ENCODE results near the gene FAM131B. TPM values are rescaled to one million over a fixed set of nuclear protein-coding genes. Genes with fewer than 3 reads are reported as not detected.
"Not testable (repeated sequence)": the region's sequence is repeated elsewhere in the genome, so short reads cannot be mapped to it uniquely, and the experiment has no call there.

The FAM131B gene
- total RNA-seq, 1 donor from 2014 or later = 15.5 TPM

DNA sequence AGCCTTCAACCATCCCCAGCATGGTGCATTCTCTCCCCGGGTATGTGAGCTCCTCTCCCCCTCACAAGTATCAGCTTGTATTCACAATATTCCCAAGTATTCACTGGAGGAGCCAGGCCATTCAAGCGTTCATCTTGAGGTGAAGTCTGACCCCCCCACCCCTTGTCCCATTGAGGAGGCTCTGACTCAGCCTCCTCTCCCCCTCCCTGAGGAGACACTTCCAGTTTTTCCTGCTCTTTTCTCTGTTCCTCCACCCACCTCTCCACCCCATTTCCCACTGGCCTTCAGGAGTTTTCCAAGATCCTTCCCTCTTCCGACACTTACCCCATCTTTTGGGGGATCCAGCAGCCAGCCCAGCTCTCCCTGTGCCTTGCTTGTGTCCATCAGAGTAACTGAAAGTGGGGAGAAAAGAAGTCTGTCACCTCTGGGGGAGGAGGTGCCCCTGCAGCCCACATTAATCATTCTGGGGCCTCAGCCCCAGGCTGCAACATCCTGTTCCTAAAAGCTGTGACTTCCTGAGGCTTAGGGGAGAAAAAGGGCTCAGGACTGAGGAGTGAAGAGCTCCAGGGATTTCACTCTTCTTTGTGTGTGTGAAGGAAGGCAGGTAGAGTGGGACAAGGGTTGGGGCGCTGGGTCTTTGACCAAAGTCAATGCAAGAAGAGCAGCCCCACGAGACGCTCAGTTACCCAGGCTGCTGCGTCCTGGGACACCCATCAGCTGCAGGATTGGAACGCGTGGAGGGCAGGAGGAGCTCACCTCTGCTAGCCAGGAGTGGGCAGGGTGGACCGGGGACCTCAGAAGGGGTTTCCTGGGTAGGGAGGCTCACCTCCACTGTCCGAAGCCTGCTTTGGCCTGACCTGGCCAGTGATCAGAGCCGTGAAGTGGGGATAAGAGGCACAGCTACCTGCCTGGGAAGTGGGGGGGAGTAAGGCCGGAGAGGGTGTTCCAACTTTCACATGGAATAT, 45.1 kb upstream of the FAM131B start:
- H3K27me3 Mint-ChIP-seq (ENCODE audit: low read depth) = peaks cover 32% of the 10 kb centered on the region
- peaks cover 38% of the 10 kb centered on the region for H3K4me1 Mint-ChIP-seq
- H3K9me3 Mint-ChIP-seq = no peaks in the 10 kb centered on the region
- H3K4me3 Mint-ChIP-seq = peak overlapping the region; percentile 42
- H3K27ac Mint-ChIP-seq (ENCODE audit: unreplicated experiment) = no peak overlapping the region
- no peak for DNase-seq (ENCODE audit: low read depth, low spot score)
- TF ChIP-seq, protein P1, sequence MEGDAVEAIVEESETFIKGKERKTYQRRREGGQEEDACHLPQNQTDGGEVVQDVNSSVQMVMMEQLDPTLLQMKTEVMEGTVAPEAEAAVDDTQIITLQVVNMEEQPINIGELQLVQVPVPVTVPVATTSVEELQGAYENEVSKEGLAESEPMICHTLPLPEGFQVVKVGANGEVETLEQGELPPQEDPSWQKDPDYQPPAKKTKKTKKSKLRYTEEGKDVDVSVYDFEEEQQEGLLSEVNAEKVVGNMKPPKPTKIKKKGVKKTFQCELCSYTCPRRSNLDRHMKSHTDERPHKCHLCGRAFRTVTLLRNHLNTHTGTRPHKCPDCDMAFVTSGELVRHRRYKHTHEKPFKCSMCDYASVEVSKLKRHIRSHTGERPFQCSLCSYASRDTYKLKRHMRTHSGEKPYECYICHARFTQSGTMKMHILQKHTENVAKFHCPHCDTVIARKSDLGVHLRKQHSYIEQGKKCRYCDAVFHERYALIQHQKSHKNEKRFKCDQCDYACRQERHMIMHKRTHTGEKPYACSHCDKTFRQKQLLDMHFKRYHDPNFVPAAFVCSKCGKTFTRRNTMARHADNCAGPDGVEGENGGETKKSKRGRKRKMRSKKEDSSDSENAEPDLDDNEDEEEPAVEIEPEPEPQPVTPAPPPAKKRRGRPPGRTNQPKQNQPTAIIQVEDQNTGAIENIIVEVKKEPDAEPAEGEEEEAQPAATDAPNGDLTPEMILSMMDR (conservative IDR thresholded peaks at IDR 0.05) = no peak
- no peaks in the 10 kb centered on the region for H3K36me3 Mint-ChIP-seq (ENCODE audit: low read depth)

DNA sequence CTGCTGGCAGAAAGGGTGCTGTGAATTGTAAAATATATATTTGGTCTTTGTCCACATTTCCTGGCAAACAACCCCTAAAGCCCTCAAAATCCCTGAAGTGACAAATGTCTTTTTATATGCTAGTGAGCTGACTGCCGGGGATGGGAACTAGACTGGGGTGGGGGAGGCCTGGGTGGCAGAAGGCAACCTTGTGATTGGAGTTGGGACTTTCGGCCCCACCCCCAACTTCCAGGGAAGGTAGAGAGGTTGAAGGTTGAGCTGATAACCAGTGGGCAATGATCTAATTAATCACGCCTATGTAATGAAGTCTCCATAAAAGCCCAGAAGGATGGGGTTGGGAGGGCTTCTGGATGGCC, 43.5 kb upstream of the FAM131B start:
- no peak for DNase-seq (ENCODE audit: low read depth, low spot score)
- H3K4me3 Mint-ChIP-seq = no peak overlapping the region
- peaks cover 32% of the 10 kb centered on the region for H3K27me3 Mint-ChIP-seq (ENCODE audit: low read depth)

DNA sequence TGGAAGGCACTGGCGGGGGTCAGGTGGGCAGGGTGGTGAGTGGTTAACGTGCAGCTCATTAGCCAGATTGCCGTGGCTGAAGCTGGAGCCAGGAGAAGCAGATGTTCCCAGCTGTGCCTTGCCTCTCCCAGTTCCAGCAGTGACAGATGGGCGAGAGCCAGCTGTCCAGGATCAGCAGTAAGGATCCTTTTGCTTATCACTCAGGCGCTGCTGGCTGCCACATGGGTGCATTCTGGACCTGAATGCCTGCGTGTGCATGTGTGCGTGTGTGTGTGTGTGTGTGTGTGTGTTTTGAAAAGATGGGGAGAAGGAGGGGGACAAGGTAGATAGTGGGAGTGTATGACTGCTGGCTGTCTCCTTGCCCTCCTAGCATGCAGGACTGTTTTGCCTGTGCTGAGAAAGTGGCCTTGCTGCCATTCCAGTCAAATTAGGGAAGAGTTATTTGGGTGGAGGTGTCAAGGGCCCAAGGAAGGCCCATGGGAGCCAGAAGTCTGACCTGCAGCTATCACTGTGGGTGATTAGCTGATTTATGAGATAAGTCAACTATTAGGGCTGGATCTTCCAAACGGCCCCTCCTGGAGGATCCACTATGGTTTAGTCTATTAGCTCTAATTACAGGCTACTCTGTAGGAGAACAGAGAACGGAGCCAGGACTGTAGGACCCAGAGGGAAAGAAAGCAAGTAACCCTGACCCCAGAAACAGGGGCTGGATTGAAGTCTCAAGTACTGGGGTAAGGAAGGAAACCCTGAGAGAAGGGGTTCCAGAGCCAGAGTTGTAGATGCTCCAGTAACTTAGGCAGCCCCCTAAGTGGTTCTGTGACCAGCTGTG, 42.9 kb upstream of the FAM131B start:
- Mint-ChIP-seq H3K27me3 (ENCODE audit: low read depth) (peaks cover 29% of the 10 kb centered on the region), H3K4me3 (no peak overlapping the region), H3K36me3 (ENCODE audit: low read depth) (no peaks in the 10 kb centered on the region), H3K27ac (ENCODE audit: unreplicated experiment) (no peak overlapping the region), H3K4me1 (peaks cover 34% of the 10 kb centered on the region), H3K9me3 (no peaks in the 10 kb centered on the region)
- DNase-seq (ENCODE audit: low read depth, low spot score) = no peak
- TF ChIP-seq, protein P1 (conservative IDR thresholded peaks at IDR 0.05) = no peak

More for the DNA sequence above, 43.5 kb upstream of the FAM131B start:
- TF ChIP-seq, protein P1 (conservative IDR thresholded peaks at IDR 0.05) = no peak
- H3K36me3 Mint-ChIP-seq (ENCODE audit: low read depth) = no peaks in the 10 kb centered on the region
- no peak overlapping the region for H3K27ac Mint-ChIP-seq (ENCODE audit: unreplicated experiment)
- peaks cover 38% of the 10 kb centered on the region for H3K4me1 Mint-ChIP-seq
- H3K9me3 Mint-ChIP-seq = no peaks in the 10 kb centered on the region

DNA sequence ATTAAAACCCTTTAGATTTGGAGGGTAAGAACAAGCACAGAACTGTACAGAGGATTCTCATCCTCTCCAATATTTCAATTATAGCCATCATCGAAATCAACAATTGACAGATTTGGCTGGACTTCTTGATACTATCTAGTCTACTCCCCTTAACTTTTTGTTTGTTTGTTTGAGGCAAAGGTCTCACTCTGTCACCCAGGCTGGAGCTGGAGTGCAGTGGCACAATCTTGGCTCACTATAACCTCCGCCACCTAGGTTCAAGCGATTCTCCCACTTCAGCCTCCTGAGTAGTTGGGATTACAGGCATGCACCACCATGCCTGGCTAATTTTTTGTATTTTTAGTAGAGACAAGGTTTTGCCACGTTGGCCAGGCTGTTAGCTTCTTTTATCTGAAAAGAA, 39.7 kb upstream of the FAM131B start:
- H3K4me1 Mint-ChIP-seq = peaks cover 14% of the 10 kb centered on the region
- not testable (repeated sequence) for DNase-seq (ENCODE audit: low read depth, low spot score); H3K9me3 Mint-ChIP-seq; H3K27ac Mint-ChIP-seq (ENCODE audit: unreplicated experiment); H3K4me3 Mint-ChIP-seq; H3K27me3 Mint-ChIP-seq (ENCODE audit: low read depth); H3K36me3 Mint-ChIP-seq (ENCODE audit: low read depth)

- Mint-ChIP-seq H3K4me3 (no peak overlapping the region), H3K36me3 (ENCODE audit: low read depth) (no peaks in the 10 kb centered on the region), H3K27ac (ENCODE audit: unreplicated experiment) (no peak overlapping the region), H3K4me1 (peaks cover 13% of the 10 kb centered on the region), H3K27me3 (ENCODE audit: low read depth) (peaks cover 5% of the 10 kb centered on the region), H3K9me3 (no peaks in the 10 kb centered on the region)
- TF ChIP-seq, protein P1 (conservative IDR thresholded peaks at IDR 0.05) = no peak
- no peak for DNase-seq (ENCODE audit: low read depth, low spot score)
Measured at GRCh38 chr7:143401265-143401664, 38.8 kb upstream of the FAM131B start.
